T-helper 1 cell treated with Interleukin-12 subunit alpha and Interleukin-12 subunit beta and Interleukin-4 antibody, amounts not matched to agents 30 ng/mL and 1 ng/mL, for 36 hours (primary cell): Measurements from ENCODE around the gene NUMB. TPM values are rescaled to one million over a fixed set of nuclear protein-coding genes. Genes with fewer than 3 reads are reported as not detected.
"Not testable (repeated sequence)": the region's sequence is repeated elsewhere in the genome, so short reads cannot be mapped to it uniquely, and the experiment has no call there.

ENCODE experiments used
- intact Hi-C: fragments of 100-400 bp; cut with micrococcal nuclease; formaldehyde crosslinking; loops from one replicate; pipeline ENCODE4 v1.15.1; 2024
- total RNA-seq: library from RNA; stranded (reverse); gene quantifications from 2 replicates; pipeline ENCODE4 v1.2.3, GENCODE V29; 2022

NUMB gene
- total RNA-seq, 1 donor from 2014 or later, result 61.6 TPM

- intact Hi-C loops, result no loop called here
Observed at GRCh38 chr14:73424453-73424852, 33.9 kb downstream of the NUMB start.

- intact Hi-C loops, result not testable (repeated sequence)
Observed at GRCh38 chr14:73423092-73423491, 35.3 kb downstream of the NUMB start.

GRCh38 chr14:73422515-73422914, 35.8 kb downstream of the NUMB start:
- intact Hi-C loops, result no loop called here

GRCh38 chr14:73418227-73418626, 40.1 kb downstream of the NUMB start:
- intact Hi-C loops, result no loop called here

- intact Hi-C loops, result not testable (repeated sequence)
Observed at GRCh38 chr14:73406248-73406647, 52.1 kb downstream of the NUMB start.

GRCh38 chr14:73403181-73403752, 55.1 kb downstream of the NUMB start:
- intact Hi-C loops, result no loop called here

GRCh38 chr14:73402579-73402978, 55.8 kb downstream of the NUMB start:
- intact Hi-C loops, result no loop called here

GRCh38 chr14:73397810-73398209, 60.5 kb downstream of the NUMB start:
- intact Hi-C loops, result no loop called here

GRCh38 chr14:73394317-73394716, 64.0 kb downstream of the NUMB start:
- intact Hi-C loops, result no loop called here

- intact Hi-C loops, result no loop called here
Observed at GRCh38 chr14:73393375-73393774, 65.0 kb downstream of the NUMB start.

GRCh38 chr14:73392329-73393257, 65.8 kb downstream of the NUMB start:
- intact Hi-C loops, result no loop called here

GRCh38 chr14:73387860-73388259, 70.5 kb downstream of the NUMB start:
- intact Hi-C loops, result not testable (repeated sequence)

GRCh38 chr14:73386342-73386741, 72.0 kb downstream of the NUMB start:
- intact Hi-C loops, result no loop called here

- intact Hi-C loops, result not testable (repeated sequence)
Observed at GRCh38 chr14:73385021-73385420, 73.3 kb downstream of the NUMB start.

- intact Hi-C loops, result no loop called here
Observed at GRCh38 chr14:73383356-73383755, 75.0 kb downstream of the NUMB start.

GRCh38 chr14:73381380-73382013, 76.8 kb downstream of the NUMB start:
- intact Hi-C loops, result no loop called here

- intact Hi-C loops, result no loop called here
Observed at GRCh38 chr14:73376585-73376984, 81.8 kb downstream of the NUMB start.

- intact Hi-C loops, result no loop called here
Observed at GRCh38 chr14:73375861-73376260, 82.5 kb downstream of the NUMB start.

GRCh38 chr14:73374218-73374617, 84.1 kb downstream of the NUMB start:
- intact Hi-C loops, result no loop called here

GRCh38 chr14:73372529-73372928, 85.8 kb downstream of the NUMB start:
- intact Hi-C loops, result no loop called here

GRCh38 chr14:73370561-73370960, 87.8 kb downstream of the NUMB start:
- intact Hi-C loops, result no loop called here

- intact Hi-C loops, result no loop called here
Observed at GRCh38 chr14:73369428-73369827, 88.9 kb downstream of the NUMB start.
